ENCODE results near the gene KIF6.

DNA sequence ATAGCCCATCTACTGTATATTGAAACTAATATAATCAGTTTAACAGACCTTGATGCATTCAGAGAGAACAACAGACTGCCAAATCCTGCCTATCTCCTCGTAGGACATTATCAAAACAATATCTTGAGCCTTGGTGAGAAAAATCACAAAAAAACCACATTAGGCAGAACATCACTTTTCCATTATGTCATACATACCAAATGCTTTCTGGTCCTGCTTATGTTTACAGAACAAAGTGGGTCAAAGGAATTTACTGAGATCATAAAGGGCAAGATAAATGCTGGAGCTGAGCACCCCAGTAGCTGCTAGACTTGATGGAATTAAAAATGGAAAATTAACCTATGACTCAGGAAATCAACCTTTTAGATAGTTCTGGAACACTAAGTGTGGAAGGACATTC is 207.5 kb downstream of the KIF6 start:
- TF ChIP-seq EZH2 (IDR thresholded peaks at IDR 0.05; ENCODE audit: low read depth, low read length, severe bottlenecking): no peak
- no peak for TF ChIP-seq E2F6 (IDR thresholded peaks at IDR 0.05)
- no peak for TF ChIP-seq CTCF (IDR thresholded peaks at IDR 0.05; ENCODE audit: control extremely low read depth in 1 of 3, insufficient read depth in 1 of 3, low read depth in 1 of 3, low read length in 3 of 3)
- no peak for TF ChIP-seq RFX5 (IDR thresholded peaks at IDR 0.05; ENCODE audit: borderline replicate concordance, low read depth, low read length)
- no peak for TF ChIP-seq KDM1A (IDR thresholded peaks at IDR 0.05; ENCODE audit: borderline replicate concordance, low read length)
- no peak for TF ChIP-seq ZNF274 (IDR thresholded peaks at IDR 0.05; ENCODE audit: borderline replicate concordance, extremely low read depth, low read length)
- TF ChIP-seq GABPA (IDR thresholded peaks at IDR 0.05; ENCODE audit: borderline replicate concordance, insufficient read depth, low read length): no peak
- TF ChIP-seq POLR2A (IDR thresholded peaks at IDR 0.05; ENCODE audit: control extremely low read depth in 1 of 2, low read depth in 2 of 2, low read length in 2 of 2): no peak
- TF ChIP-seq EP300 (IDR thresholded peaks at IDR 0.05; ENCODE audit: borderline replicate concordance in 1 of 2, low read depth in 2 of 2, low read length in 2 of 2): no peak

Data from H1 (cell line).